Upper lobe of left lung (tissue), 4 donors: ENCODE results near the gene PIR.

ENCODE experiments used
- CTCF ChIP-seq, 6 experiments: fragments of 450-650 bp in 4 of 6; fragments of 200-600 bp in 2 of 6; sonication (generic) in 2 of 6; IDR thresholded peaks; one replicate each; pipeline ENCODE4 v1.5.1; 2016 to 2019; ENCODE audit warnings: antibody characterized with exemption in 6 of 6
- POLR2AphosphoS5 ChIP-seq, 2 donors: sonication (generic); formaldehyde crosslinking; IDR thresholded peaks; one replicate each; pipeline ENCODE4 v1.5.1; 2017; ENCODE audit warnings: antibody characterized with exemption in 2 of 2

GRCh38 chrX:15524417-15524816 lies 31.3 kb upstream of the PIR start:
- TF ChIP-seq POLR2AphosphoS5 (IDR thresholded peaks at IDR 0.05) (no peak), CTCF (IDR thresholded peaks at IDR 0.05) (no peak)
